22Rv1 (cell line): ENCODE measurements around the gene POMT2.

ENCODE experiments used
- ZFX ChIP-seq: fragments of 450-650 bp; IDR thresholded peaks from 2 replicates; pipeline ENCODE4 v1.6.1; 2017; ENCODE audit warnings: antibody characterized with exemption, borderline replicate concordance
- TF ChIP-seq, protein P1 (sequence below): fragments of 450-650 bp; IDR thresholded peaks from 2 replicates; pipeline ENCODE4 v1.5.1; 2017; ENCODE audit warnings: mild to moderate bottlenecking

GRCh38 chr14:77359626-77360025, 38.9 kb upstream of the POMT2 start:
- TF ChIP-seq, protein P1, sequence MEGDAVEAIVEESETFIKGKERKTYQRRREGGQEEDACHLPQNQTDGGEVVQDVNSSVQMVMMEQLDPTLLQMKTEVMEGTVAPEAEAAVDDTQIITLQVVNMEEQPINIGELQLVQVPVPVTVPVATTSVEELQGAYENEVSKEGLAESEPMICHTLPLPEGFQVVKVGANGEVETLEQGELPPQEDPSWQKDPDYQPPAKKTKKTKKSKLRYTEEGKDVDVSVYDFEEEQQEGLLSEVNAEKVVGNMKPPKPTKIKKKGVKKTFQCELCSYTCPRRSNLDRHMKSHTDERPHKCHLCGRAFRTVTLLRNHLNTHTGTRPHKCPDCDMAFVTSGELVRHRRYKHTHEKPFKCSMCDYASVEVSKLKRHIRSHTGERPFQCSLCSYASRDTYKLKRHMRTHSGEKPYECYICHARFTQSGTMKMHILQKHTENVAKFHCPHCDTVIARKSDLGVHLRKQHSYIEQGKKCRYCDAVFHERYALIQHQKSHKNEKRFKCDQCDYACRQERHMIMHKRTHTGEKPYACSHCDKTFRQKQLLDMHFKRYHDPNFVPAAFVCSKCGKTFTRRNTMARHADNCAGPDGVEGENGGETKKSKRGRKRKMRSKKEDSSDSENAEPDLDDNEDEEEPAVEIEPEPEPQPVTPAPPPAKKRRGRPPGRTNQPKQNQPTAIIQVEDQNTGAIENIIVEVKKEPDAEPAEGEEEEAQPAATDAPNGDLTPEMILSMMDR, result no peak
- TF ChIP-seq ZFX, result no peak
